ENCODE results near the gene TFB2M. TPM values are rescaled to one million over a fixed set of nuclear protein-coding genes. Genes with fewer than 3 reads are reported as not detected.

The TFB2M gene
- total RNA-seq, 1 donor from 2014 or later: 17.3 TPM

GRCh38 chr1:246580497-246581370 lies 14.7 kb upstream of the TFB2M start:
- no peak overlapping the region for H3K4me3 ChIP-seq (ENCODE audit: insufficient read depth, low read depth, low read length)
- H3K27ac ChIP-seq (ENCODE audit: low read depth, low read length): no peak overlapping the region
- no peak overlapping the region for H2AFZ ChIP-seq (ENCODE audit: low read depth, low read length)
- no peaks in the 10 kb centered on the region for H3K27me3 Mint-ChIP-seq (ENCODE audit: low read depth, unreplicated experiment)
- H3K36me3 ChIP-seq (ENCODE audit: insufficient read depth, low read length): peaks cover 5% of the 10 kb centered on the region
- no peaks in the 10 kb centered on the region for H3K9me3 Mint-ChIP-seq (ENCODE audit: unreplicated experiment)
- H3K4me3 Mint-ChIP-seq (ENCODE audit: unreplicated experiment): no peak overlapping the region
- TF ChIP-seq CTCF (IDR thresholded peaks at IDR 0.05; ENCODE audit: insufficient read depth, low read depth, low read length) (no peak), EZH2 (IDR thresholded peaks at IDR 0.05; ENCODE audit: insufficient read depth, low read length) (no peak)
- peaks cover 3% of the 10 kb centered on the region for H4K20me1 ChIP-seq (ENCODE audit: insufficient read depth, low read length)
- no peaks in the 10 kb centered on the region for H3K9me3 ChIP-seq (ENCODE audit: insufficient read depth, low read depth, low read length)
- peaks cover 70% of the 10 kb centered on the region for H3K79me2 ChIP-seq (ENCODE audit: insufficient read depth, low read length)
- H3K36me3 Mint-ChIP-seq (ENCODE audit: low read depth, unreplicated experiment): peaks cover 7% of the 10 kb centered on the region
- DNase-seq (ENCODE audit: low read depth) (no peak), FAIRE-seq (no peak)
- no peaks in the 10 kb centered on the region for H3K27me3 ChIP-seq (ENCODE audit: insufficient read depth, low read length)
- H3K27ac Mint-ChIP-seq (ENCODE audit: unreplicated experiment): no peak overlapping the region
- peaks cover 18% of the 10 kb centered on the region for H3K4me1 Mint-ChIP-seq (ENCODE audit: low read depth, unreplicated experiment)
- no peak overlapping the region for H3K4me2 ChIP-seq (ENCODE audit: low read length)
- H3K9ac ChIP-seq (ENCODE audit: low read length): no peak overlapping the region
- peaks cover 4% of the 10 kb centered on the region for H3K4me1 ChIP-seq (ENCODE audit: insufficient read depth, low read length)

- Mint-ChIP-seq H3K4me3 (ENCODE audit: unreplicated experiment) (no peak overlapping the region), H3K4me1 (ENCODE audit: low read depth, unreplicated experiment) (peaks cover 18% of the 10 kb centered on the region), H3K36me3 (ENCODE audit: low read depth, unreplicated experiment) (peaks cover 5% of the 10 kb centered on the region), H3K27ac (ENCODE audit: unreplicated experiment) (no peak overlapping the region), H3K9me3 (ENCODE audit: unreplicated experiment) (no peaks in the 10 kb centered on the region), H3K27me3 (ENCODE audit: low read depth, unreplicated experiment) (no peaks in the 10 kb centered on the region)
- peaks cover 5% of the 10 kb centered on the region for H3K36me3 ChIP-seq (ENCODE audit: insufficient read depth, low read length)
- H2AFZ ChIP-seq (ENCODE audit: low read depth, low read length): no peak overlapping the region
- H3K4me2 ChIP-seq (ENCODE audit: low read length): no peak overlapping the region
- no peak overlapping the region for H3K27ac ChIP-seq (ENCODE audit: low read depth, low read length)
- H3K4me1 ChIP-seq (ENCODE audit: insufficient read depth, low read length): peaks cover 4% of the 10 kb centered on the region
- DNase-seq (ENCODE audit: low read depth): no peak
- H3K4me3 ChIP-seq (ENCODE audit: insufficient read depth, low read depth, low read length): no peak overlapping the region
- no peaks in the 10 kb centered on the region for H3K27me3 ChIP-seq (ENCODE audit: insufficient read depth, low read length)
- no peak for FAIRE-seq
- TF ChIP-seq EZH2 (IDR thresholded peaks at IDR 0.05; ENCODE audit: insufficient read depth, low read length): no peak
- no peak for TF ChIP-seq CTCF (IDR thresholded peaks at IDR 0.05; ENCODE audit: insufficient read depth, low read depth, low read length)
- H4K20me1 ChIP-seq (ENCODE audit: insufficient read depth, low read length): peaks cover 3% of the 10 kb centered on the region
- peaks cover 68% of the 10 kb centered on the region for H3K79me2 ChIP-seq (ENCODE audit: insufficient read depth, low read length)
- no peak overlapping the region for H3K9ac ChIP-seq (ENCODE audit: low read length)
- H3K9me3 ChIP-seq (ENCODE audit: insufficient read depth, low read depth, low read length): no peaks in the 10 kb centered on the region
Measured at GRCh38 chr1:246579818-246580217, 13.8 kb upstream of the TFB2M start.

GRCh38 chr1:246577720-246578106 lies 11.7 kb upstream of the TFB2M start:
- Histone ChIP-seq H3K27ac (ENCODE audit: low read depth, low read length) (no peak overlapping the region), H3K4me1 (ENCODE audit: insufficient read depth, low read length) (peaks cover 4% of the 10 kb centered on the region), H3K4me3 (ENCODE audit: insufficient read depth, low read depth, low read length) (no peak overlapping the region), H4K20me1 (ENCODE audit: insufficient read depth, low read length) (peaks cover 3% of the 10 kb centered on the region), H3K27me3 (ENCODE audit: insufficient read depth, low read length) (no peaks in the 10 kb centered on the region), H3K79me2 (ENCODE audit: insufficient read depth, low read length) (peaks cover 61% of the 10 kb centered on the region), H3K36me3 (ENCODE audit: insufficient read depth, low read length) (no peaks in the 10 kb centered on the region), H3K4me2 (ENCODE audit: low read length) (no peak overlapping the region), H2AFZ (ENCODE audit: low read depth, low read length) (no peak overlapping the region), H3K9me3 (ENCODE audit: insufficient read depth, low read depth, low read length) (no peaks in the 10 kb centered on the region), H3K9ac (ENCODE audit: low read length) (no peak overlapping the region)
- peaks cover 18% of the 10 kb centered on the region for H3K4me1 Mint-ChIP-seq (ENCODE audit: low read depth, unreplicated experiment)
- no peak for TF ChIP-seq EZH2 (IDR thresholded peaks at IDR 0.05; ENCODE audit: insufficient read depth, low read length)
- TF ChIP-seq CTCF (IDR thresholded peaks at IDR 0.05; ENCODE audit: insufficient read depth, low read depth, low read length): no peak
- FAIRE-seq (no peak), DNase-seq (ENCODE audit: low read depth) (peak; percentile 40)
- no peaks in the 10 kb centered on the region for H3K27me3 Mint-ChIP-seq (ENCODE audit: low read depth, unreplicated experiment)
- no peaks in the 10 kb centered on the region for H3K9me3 Mint-ChIP-seq (ENCODE audit: unreplicated experiment)
- no peaks in the 10 kb centered on the region for H3K36me3 Mint-ChIP-seq (ENCODE audit: low read depth, unreplicated experiment)
- H3K27ac Mint-ChIP-seq (ENCODE audit: unreplicated experiment): no peak overlapping the region
- H3K4me3 Mint-ChIP-seq (ENCODE audit: unreplicated experiment): no peak overlapping the region
